AG04450 (cell line): ENCODE measurements around the gene DUSP1. TPM values are rescaled to one million over a fixed set of nuclear protein-coding genes. Genes with fewer than 3 reads are reported as not detected.
"Not testable (repeated sequence)": the region's sequence is repeated elsewhere in the genome, so short reads cannot be mapped to it uniquely, and the experiment has no call there.

Source experiments
- CTCF ChIA-PET: fragments of 300-600, 350-600 bp; formaldehyde crosslinking; extraction: SDS; loops from one replicate; lab custom pipeline; 2022; ENCODE audit warnings: antibody characterized with exemption, inconsistent platforms; lab: Charles Lee
- POLR2A ChIA-PET: fragments of 350-600 bp; formaldehyde crosslinking; extraction: SDS; loops from one replicate; lab custom pipeline; 2021; ENCODE audit warnings: antibody characterized with exemption, inconsistent platforms; lab: Yijun Ruan, JAX
- DNase-seq: peaks from one replicate; pipeline ENCODE4 v3.0.0-alpha.2; 2011; ENCODE audit warnings: low read depth, low spot score
- H3K27ac ChIP-seq: one replicate; pipeline ENCODE4 v1.5.1; 2012; ENCODE audit warnings: low read depth, low read length, control low read depth
- H3K27me3 ChIP-seq: one replicate; pipeline ENCODE4 v1.6.0; 2012; ENCODE audit warnings: low read length; ENCODE audit not compliant: control insufficient read depth, insufficient read depth
- H3K4me3 ChIP-seq: 2 replicates; pipeline ENCODE4 v1.5.1; 2011; ENCODE audit warnings: mild to moderate bottlenecking, low read depth, low read length, control low read depth
- H3K9me3 ChIP-seq: 2 replicates; pipeline ENCODE4 v1.5.1; 2012; ENCODE audit warnings: low read length; ENCODE audit not compliant: control insufficient read depth, insufficient read depth
- polyA plus RNA-seq: library from polyadenylated mRNA; depleted of rRNA; stranded (reverse); fragments of >200 nt; gene quantifications from 2 replicates; pipeline ENCODE4 v1.2.3, GENCODE V29; 2011
- TF ChIP-seq, protein P1 (sequence below): IDR thresholded peaks from 2 replicates; pipeline ENCODE4 v1.5.1; 2011; ENCODE audit warnings: low read depth, low read length, control low read depth, inconsistent platforms

The DUSP1 gene
- polyA plus RNA-seq, 1 experiment = 98.8 TPM

DNA sequence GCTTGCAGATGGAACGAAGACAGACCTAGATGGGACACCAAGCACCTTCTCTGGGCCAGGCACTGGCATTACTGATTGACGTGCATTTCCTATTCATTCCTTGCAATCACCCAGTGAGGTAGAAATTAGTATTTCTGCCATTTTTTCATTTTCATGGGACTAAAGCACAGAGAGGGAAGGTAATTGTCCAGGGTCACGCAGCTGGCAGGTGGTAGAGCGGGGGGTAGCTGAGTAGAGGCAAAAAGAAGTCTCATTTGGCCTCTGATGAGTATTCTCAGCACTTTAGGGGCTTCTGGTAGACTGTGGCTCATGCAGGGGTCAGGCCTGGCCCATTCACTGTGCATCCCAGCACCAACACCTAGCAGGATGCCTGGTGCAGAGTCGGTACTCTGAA lies 19.5 kb upstream of the DUSP1 start:
- no peak overlapping the region for H3K4me3 ChIP-seq
- POLR2A ChIA-PET = interaction anchor here (2.0 kb wide), 1 partner anchor 19 kb away, joined by 10 read pairs; the partner anchor contains the start of gene DUSP1
- H3K27me3 ChIP-seq = no peaks in the 10 kb centered on the region
- DNase-seq = no peak
- peaks cover 10% of the 10 kb centered on the region; the same call in 1 of the 2 replicates for H3K9me3 ChIP-seq
- H3K27ac ChIP-seq = no peak overlapping the region
- TF ChIP-seq, protein P1, sequence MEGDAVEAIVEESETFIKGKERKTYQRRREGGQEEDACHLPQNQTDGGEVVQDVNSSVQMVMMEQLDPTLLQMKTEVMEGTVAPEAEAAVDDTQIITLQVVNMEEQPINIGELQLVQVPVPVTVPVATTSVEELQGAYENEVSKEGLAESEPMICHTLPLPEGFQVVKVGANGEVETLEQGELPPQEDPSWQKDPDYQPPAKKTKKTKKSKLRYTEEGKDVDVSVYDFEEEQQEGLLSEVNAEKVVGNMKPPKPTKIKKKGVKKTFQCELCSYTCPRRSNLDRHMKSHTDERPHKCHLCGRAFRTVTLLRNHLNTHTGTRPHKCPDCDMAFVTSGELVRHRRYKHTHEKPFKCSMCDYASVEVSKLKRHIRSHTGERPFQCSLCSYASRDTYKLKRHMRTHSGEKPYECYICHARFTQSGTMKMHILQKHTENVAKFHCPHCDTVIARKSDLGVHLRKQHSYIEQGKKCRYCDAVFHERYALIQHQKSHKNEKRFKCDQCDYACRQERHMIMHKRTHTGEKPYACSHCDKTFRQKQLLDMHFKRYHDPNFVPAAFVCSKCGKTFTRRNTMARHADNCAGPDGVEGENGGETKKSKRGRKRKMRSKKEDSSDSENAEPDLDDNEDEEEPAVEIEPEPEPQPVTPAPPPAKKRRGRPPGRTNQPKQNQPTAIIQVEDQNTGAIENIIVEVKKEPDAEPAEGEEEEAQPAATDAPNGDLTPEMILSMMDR = no peak
- CTCF ChIA-PET = no interaction called here

DNA sequence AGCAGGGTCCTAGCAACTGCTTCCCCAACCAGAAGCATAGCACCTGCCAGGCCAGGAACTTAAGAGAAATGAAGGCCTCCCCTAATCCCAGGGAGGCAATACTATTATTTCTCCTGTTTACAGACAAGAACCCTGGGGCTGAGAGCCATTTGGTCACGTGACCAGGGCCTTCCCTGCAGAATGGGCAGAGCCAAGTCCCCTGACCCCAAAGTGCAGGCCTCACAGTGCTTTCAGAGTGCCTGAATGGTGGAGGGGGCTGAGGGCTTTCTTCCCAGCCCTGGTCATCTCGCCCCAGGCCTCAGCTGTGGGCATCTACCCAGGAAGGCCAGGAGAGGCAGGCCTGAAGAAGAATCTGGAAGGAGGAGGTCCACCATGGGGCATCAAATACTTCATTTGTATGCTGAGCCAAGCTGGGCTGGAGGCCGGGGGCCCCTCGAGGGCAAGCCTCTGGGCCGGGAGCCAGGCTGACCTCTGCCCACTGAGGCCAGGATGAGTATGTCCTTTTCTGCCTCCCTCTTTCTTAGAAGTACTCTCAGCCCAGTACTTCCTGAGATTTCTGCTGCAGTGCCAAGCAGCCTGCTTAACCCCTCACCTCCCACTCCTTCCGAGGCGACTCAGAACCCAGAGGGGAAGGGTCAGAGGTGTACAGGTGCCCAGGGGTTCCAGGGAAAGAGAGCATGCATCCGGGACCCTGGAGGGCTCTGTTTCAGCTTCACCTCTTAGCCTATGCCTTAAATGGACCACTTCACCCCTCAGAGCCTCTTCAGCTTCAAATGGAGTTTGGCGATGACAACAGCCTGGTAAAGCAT lies 18.9 kb upstream of the DUSP1 start:
- Histone ChIP-seq H3K9me3 (peaks cover 10% of the 10 kb centered on the region; the same call in 1 of the 2 replicates), H3K27me3 (no peaks in the 10 kb centered on the region), H3K4me3 (no peak overlapping the region), H3K27ac (no peak overlapping the region)
- TF ChIP-seq, protein P1 = no peak
- no peak for DNase-seq
- POLR2A ChIA-PET = no interaction called here
- CTCF ChIA-PET = no interaction called here

DNA sequence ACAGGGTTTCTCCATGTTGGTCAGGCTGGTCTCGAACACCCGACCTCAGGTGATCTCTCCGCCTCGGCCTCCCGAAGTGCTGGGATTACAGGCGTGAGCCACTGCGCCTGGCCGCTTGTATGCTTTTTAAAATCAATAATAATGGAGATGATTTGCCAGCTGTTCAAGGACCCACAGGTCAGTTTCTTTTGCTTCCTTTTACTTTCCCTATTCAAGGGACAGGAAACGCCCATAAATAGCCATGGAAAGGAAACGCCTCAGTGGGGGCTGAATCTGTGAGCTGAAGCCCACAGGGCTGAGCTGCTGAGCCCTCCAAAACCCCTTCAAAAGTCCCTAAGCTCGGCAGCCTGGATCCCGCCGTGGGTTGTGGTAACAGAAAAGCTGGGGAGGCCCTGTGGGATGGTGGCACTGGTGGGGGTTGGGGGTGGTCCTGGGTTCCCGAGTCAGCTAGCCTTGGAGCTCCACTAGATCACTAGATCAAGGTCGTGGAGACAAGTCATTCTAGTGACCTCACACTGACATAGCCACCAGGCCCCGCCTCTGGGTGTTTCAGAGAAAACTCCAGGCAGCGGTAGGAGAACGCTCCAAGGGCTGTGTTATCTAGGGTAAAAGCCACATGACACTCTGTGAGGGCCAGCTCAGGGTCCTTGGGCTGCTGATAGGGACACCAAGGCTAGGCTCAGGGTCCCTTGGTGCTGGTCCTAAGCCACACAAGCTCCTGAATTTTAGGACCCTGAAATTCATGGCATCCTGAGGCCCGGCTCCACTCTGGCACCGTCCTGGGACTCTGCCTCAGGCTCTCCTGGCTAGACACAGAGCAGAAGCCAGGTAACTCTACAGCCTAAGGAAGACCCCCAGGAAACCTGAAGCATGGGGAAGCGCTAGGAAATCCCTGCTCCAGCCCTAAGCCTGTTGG lies 18.0 kb upstream of the DUSP1 start:
- Histone ChIP-seq H3K27me3 (no peaks in the 10 kb centered on the region), H3K27ac (no peak overlapping the region), H3K9me3 (peaks cover 5% of the 10 kb centered on the region; the same call in 1 of the 2 replicates), H3K4me3 (no peak overlapping the region)
- POLR2A ChIA-PET = no interaction called here
- no peak for DNase-seq
- CTCF ChIA-PET = interaction anchor here (0.9 kb wide), 1 partner anchor 17 kb away, joined by 4 read pairs; no protein-coding TSS in a partner anchor
- TF ChIP-seq, protein P1 = no peak

DNA sequence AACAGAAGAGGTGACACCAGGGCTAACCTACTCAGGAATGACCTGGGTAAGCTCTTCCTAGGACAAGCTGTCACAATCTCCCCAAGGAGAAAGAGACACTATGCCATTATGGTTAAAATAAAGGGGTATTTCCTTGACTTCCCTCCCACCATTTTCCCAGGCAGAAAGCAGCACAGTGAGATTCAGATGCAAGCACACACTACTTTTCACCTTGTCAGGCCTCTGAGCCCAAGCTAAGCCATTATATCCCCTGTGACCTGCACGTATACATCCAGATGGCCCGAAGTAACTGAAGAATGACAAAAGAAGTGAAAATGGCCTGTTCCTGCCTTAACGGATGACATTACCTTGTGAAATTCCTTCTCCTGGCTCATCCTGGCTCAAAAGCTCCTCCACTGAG lies 16.5 kb upstream of the DUSP1 start:
- H3K9me3 ChIP-seq, DNase-seq, H3K4me3 ChIP-seq, CTCF ChIA-PET, POLR2A ChIA-PET, H3K27ac ChIP-seq, H3K27me3 ChIP-seq: not testable (repeated sequence)

DNA sequence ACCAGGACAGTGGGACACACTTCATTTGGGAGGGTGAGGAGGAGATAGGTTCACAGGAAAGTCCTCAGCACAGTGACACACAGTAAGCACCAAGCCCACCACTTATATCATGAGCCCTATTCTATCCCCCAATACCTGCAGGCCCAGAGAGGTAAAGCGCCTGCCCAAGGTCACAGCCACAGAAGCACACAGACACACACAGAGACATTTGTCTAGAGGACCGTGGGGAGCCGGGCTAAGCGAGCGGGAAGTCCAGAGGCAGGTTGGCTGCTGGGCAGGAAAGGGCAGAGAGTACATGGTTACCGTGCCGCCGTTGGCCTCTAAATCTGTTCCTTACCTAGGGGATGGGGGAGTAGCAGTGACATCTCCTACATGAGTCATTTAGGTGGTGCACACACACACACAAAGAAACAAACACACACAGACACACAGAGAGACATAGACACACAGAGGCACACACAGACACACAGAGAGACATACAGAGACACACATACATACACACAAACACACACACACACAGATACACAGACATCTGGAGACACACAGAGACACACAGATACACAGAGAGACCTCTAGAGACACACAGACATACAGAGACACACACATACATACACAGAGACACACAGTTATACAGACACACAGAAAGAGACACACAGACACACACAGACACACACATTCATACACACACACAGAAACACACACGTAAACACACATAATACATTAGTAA lies 15.9 kb upstream of the DUSP1 start:
- ChIA-PET CTCF (interaction anchor here (0.6 kb wide), 1 partner anchor 22 kb away, joined by 9 read pairs; no protein-coding TSS in a partner anchor), POLR2A (no interaction called here)
- DNase-seq = no peak
- TF ChIP-seq, protein P1 = no peak
- no peaks in the 10 kb centered on the region for H3K9me3 ChIP-seq
- no peaks in the 10 kb centered on the region for H3K27me3 ChIP-seq
- H3K27ac ChIP-seq = no peak overlapping the region
- no peak overlapping the region for H3K4me3 ChIP-seq
